Cardiac septum (tissue), 1 donor: Measurements from ENCODE around the gene PCNP. TPM values are rescaled to one million over a fixed set of nuclear protein-coding genes. Genes with fewer than 3 reads are reported as not detected.
"Not testable (repeated sequence)": the region's sequence is repeated elsewhere in the genome, so short reads cannot be mapped to it uniquely, and the experiment has no call there.

Source experiments
- DNase-seq: peaks from one replicate; pipeline ENCODE4 v3.0.0-alpha.2; 2020; ENCODE audit warnings: low spot score
- intact Hi-C: fragments of 100-400 bp; cut with DNase I; formaldehyde crosslinking; loops from one replicate; pipeline ENCODE4 v1.14.0; 2022
- total RNA-seq: library from RNA; stranded (reverse); fragmentation: NEBNext Ultra II Directional; extraction: Animal tissue kit (Norgen Biotek cat#: 25700); gene quantifications from one replicate; pipeline ENCODE4 v1.2.1, GENCODE V29; 2021
- donor health status: DM: no; HTN: no; CAD: no.

The PCNP gene
- total RNA-seq, 1 donor from 2014 or later, result 120 TPM

GRCh38 chr3:101556064-101556463 lies 17.9 kb upstream of the PCNP start:
- DNase-seq, result no peak
- intact Hi-C loops, result no loop called here

- intact Hi-C loops, result loop anchor here (5.0 kb wide), 1 partner anchor 49 kb away; the partner anchor contains the start of gene SENP7
- peak; percentile 97 for DNase-seq
Measured at GRCh38 chr3:101561630-101562328, 12.2 kb upstream of the PCNP start, which contains the start of gene TRMT10C. Gene TRMT10C, plus strand, starts transcription at chr3:101561868. Its CDS starts 2,914 bp downstream, at chr3:101564782.

GRCh38 chr3:101567528-101568317 lies 6.3 kb upstream of the PCNP start:
- intact Hi-C loops, result no loop called here
- no peak for DNase-seq

GRCh38 chr3:101571028-101571895 lies 2.7 kb upstream of the PCNP start:
- intact Hi-C loops, result loop anchor here (5.0 kb wide), 1 partner anchor 66 kb away; no protein-coding TSS in a partner anchor
- no peak for DNase-seq

GRCh38 chr3:101574388-101575112 lies 570 bp downstream of the PCNP start:
- DNase-seq, result no peak
- intact Hi-C loops, result loop anchor here (1.0 to 5.0 kb wide), 2 partner anchors 63 to 102 kb away; no protein-coding TSS in a partner anchor

GRCh38 chr3:101577286-101577685 lies 3.3 kb downstream of the PCNP start:
- intact Hi-C loops, result no loop called here
- DNase-seq, result no peak

- intact Hi-C loops, result no loop called here
- no peak for DNase-seq
Measured at GRCh38 chr3:101588616-101589015, 14.6 kb downstream of the PCNP start.

GRCh38 chr3:101591071-101591470 lies 17.1 kb downstream of the PCNP start:
- intact Hi-C loops, result no loop called here
- DNase-seq, result no peak

- intact Hi-C loops, result no loop called here
Measured at GRCh38 chr3:101602731-101603130, 28.8 kb downstream of the PCNP start.

GRCh38 chr3:101603184-101603583 lies 29.2 kb downstream of the PCNP start:
- no peak for DNase-seq
- intact Hi-C loops, result no loop called here

More at GRCh38 chr3:101602731-101603130, 28.8 kb downstream of the PCNP start:
- DNase-seq, result no peak

- DNase-seq, intact Hi-C loops: not testable (repeated sequence)
Measured at GRCh38 chr3:101605398-101605797, 31.4 kb downstream of the PCNP start.

- no peak for DNase-seq
- intact Hi-C loops, result no loop called here
Measured at GRCh38 chr3:101611023-101611422, 37.0 kb downstream of the PCNP start.

GRCh38 chr3:101613014-101613413 lies 39.0 kb downstream of the PCNP start:
- DNase-seq, intact Hi-C loops: not testable (repeated sequence)

GRCh38 chr3:101615525-101615924 lies 41.5 kb downstream of the PCNP start:
- DNase-seq, result no peak
- intact Hi-C loops, result no loop called here

GRCh38 chr3:101617478-101617877 lies 43.5 kb downstream of the PCNP start:
- DNase-seq, result no peak
- intact Hi-C loops, result no loop called here

- no peak for DNase-seq
- intact Hi-C loops, result no loop called here
Measured at GRCh38 chr3:101618726-101619125, 44.7 kb downstream of the PCNP start.

- no peak for DNase-seq
- intact Hi-C loops, result no loop called here
Measured at GRCh38 chr3:101619734-101620133, 45.8 kb downstream of the PCNP start.

GRCh38 chr3:101623656-101624055 lies 49.7 kb downstream of the PCNP start:
- intact Hi-C loops, result no loop called here
- no peak for DNase-seq

- DNase-seq, result no peak
- intact Hi-C loops, result no loop called here
Measured at GRCh38 chr3:101624857-101625256, 50.9 kb downstream of the PCNP start.
